Measurements from ENCODE around the gene RSRC1.

RSRC1 gene

DNA sequence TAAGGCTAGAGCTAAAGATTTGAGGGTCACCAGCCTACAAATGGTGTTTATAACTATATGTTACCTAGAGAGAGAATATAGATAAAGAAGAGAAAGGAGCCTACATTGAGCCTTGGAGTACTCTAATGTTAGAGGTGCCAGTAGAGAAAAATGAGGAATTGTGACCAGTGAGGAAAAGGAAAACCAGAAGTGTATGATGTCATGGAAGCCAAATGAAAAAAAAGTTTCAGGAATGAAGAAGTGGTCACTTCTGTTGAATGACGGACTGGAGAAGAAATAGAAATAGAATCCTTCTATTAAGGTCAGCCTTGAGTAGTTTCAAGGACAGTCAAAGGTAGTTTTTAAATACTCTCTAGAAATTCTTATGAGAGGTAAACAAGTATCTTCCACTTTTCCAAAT lies 409.9 kb downstream of the RSRC1 start:
- TF ChIP-seq, protein P1, sequence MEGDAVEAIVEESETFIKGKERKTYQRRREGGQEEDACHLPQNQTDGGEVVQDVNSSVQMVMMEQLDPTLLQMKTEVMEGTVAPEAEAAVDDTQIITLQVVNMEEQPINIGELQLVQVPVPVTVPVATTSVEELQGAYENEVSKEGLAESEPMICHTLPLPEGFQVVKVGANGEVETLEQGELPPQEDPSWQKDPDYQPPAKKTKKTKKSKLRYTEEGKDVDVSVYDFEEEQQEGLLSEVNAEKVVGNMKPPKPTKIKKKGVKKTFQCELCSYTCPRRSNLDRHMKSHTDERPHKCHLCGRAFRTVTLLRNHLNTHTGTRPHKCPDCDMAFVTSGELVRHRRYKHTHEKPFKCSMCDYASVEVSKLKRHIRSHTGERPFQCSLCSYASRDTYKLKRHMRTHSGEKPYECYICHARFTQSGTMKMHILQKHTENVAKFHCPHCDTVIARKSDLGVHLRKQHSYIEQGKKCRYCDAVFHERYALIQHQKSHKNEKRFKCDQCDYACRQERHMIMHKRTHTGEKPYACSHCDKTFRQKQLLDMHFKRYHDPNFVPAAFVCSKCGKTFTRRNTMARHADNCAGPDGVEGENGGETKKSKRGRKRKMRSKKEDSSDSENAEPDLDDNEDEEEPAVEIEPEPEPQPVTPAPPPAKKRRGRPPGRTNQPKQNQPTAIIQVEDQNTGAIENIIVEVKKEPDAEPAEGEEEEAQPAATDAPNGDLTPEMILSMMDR (conservative IDR thresholded peaks at IDR 0.05; ENCODE audit: low read depth, low read length): no peak
- no peak for DNase-seq (ENCODE audit: low read depth)
- H3K4me3 ChIP-seq (ENCODE audit: low read length): no peak overlapping the region

DNA sequence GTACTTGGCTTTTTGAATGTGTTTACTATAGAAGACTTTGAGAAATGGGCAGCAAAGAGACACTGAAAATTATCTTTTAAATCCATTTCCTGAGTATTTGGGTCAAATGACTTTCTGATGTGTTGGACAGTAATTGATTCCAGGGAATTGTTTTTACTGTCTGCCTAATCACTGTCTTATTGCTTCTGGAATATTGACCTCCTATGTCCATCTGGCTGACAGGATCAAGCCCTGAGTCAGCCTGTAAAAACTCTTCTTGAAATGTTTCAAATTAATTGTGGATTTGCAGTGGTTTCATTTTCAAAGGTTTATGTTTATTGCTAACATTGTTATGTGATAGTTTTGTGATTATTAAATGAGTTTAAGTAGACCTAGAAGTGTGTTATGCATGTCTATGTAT lies 410.5 kb downstream of the RSRC1 start:
- TF ChIP-seq, protein P1 (conservative IDR thresholded peaks at IDR 0.05; ENCODE audit: low read depth, low read length): no peak
- H3K4me3 ChIP-seq (ENCODE audit: low read length): no peak overlapping the region
- DNase-seq (ENCODE audit: low read depth): no peak

DNA sequence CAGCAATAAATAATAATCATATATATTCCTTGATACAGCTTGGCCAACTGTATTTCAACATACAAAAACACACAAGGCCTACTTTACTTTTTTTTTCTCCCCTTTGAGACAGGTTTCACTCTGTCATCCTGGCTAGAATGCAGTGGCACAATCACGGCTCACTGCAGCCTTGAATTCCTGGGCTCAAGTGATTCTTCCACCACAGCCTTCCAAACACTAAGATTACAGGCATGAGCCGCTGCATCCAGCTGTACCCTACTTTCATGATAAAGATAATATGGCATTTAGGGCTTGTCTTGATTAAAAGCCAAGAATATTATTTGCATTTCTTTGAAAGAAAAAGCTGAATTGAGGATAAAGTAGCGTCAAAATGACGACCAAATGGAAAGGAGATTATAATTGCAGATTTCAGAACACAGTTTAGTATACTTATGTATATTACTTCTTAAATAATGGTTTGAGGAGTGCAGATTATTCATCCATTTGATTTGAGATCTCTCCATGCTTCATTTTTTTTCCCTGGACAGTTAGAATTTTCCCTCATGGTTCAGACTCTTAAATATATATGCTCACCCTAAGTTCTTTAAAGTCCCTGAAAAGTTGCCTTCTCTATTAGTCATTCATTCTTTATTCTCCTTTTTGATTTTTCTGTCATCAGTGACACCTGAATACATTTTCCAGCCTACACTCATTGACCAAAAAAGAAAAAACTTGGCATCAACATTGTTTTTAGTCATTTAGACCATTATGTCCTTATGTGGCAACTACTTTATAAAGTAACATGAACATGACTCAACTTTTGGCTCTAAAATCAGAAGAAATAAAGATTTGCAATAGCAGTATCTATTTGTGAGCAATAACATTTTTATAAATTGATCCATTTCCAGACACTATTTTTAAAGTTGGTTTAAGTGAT lies 412.6 kb downstream of the RSRC1 start:
- DNase-seq (ENCODE audit: low read depth): no peak
- TF ChIP-seq, protein P1 (conservative IDR thresholded peaks at IDR 0.05; ENCODE audit: low read depth, low read length): no peak
- H3K4me3 ChIP-seq (ENCODE audit: low read length): no peak overlapping the region

DNA sequence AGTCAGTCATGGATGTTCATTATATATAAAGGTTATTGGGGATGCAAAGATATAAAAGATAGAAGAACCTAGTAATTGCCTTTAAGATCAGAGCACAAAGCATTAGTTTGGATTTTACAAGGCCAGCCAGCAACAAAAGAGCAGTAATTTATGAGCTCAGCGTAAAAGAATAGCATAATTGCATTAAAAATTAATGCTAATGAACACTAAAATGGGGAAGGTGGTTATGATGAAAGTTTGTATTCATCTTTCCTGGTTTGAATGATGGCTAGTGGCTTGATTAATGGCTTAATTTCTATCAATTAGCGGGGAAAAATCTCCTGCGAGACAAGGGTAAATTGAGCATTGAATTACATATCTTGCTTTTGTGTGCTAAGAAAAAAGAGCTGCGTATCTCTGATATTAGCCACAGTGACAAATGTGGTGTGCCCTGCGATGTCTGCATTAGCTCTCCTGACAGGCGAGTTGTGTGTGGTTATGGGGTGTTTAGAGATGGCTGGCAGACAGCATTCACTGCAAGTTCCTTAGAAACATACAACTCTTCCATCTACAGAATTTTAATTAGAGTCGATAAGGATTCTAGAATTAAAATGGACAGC lies 418.3 kb downstream of the RSRC1 start:
- TF ChIP-seq, protein P1 (conservative IDR thresholded peaks at IDR 0.05; ENCODE audit: low read depth, low read length): no peak
- no peak for DNase-seq (ENCODE audit: low read depth)
- H3K4me3 ChIP-seq (ENCODE audit: low read length): no peak overlapping the region

DNA sequence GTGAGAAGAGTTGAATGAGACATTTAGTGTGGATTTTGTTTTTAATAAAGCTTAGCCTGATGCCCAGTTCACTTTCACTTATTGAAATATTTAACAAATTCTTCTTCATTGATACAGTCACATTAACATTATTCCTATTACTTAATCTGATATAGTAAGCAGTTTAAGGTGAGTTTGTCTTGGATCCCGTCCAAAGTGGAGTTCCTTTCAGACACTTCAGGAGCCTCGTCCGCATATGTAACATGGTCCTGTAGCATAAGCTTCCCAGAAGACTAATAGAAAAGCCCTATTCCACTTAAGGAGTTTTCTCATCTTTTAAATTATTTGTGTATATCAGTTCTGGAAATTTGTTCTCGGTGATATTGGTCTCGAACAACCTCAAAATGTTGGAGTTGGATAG lies 421.4 kb downstream of the RSRC1 start:
- H3K4me3 ChIP-seq (ENCODE audit: low read length): no peak overlapping the region
- TF ChIP-seq, protein P1 (conservative IDR thresholded peaks at IDR 0.05; ENCODE audit: low read depth, low read length): no peak
- DNase-seq (ENCODE audit: low read depth): no peak

DNA sequence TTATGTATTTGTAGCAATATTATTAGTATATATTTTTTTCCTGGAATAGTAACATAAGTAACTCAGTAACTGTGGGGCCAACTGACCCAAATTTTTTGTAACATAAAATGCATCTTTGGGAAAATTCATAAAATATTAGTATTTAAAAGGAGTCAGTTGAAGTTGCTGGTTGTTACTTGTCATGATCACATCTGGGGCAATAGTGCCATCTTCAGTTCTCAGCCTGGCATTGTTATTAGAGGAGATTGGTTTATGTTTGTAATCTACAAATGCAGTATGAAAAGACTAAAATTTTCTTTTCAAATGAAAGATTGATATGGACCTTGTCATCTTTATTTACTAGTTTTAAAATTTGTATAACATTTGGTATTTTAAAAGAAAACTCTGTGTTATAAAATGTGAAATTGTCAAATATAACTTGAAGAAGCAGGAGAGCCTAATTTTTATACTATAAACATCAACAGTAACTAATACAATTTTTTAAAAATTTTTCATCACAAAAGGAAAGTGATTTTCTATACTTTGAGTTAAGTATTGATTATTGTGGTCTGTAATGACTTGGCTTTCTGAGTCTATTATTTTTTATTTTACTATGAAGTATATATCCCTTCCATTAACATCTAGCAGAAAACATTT lies 422.3 kb downstream of the RSRC1 start:
- TF ChIP-seq, protein P1 (conservative IDR thresholded peaks at IDR 0.05; ENCODE audit: low read depth, low read length): peak; percentile 67
- peak; percentile 11 for DNase-seq (ENCODE audit: low read depth)
- H3K4me3 ChIP-seq (ENCODE audit: low read length): no peak overlapping the region

All from retinal pigment epithelial cell (primary cell).